DOHH2 (cell line): ENCODE data around the gene ITGAE.

Experiments
- H3F3A ChIP-seq: fragments of 200-600 bp; sonication (generic), shearing (Covaris generic); 2 replicates; pipeline ENCODE4 v1.6.0; 2016; ENCODE audit warnings: antibody characterized with exemption, mild to moderate bottlenecking; ENCODE audit not compliant: control insufficient read depth, insufficient read depth
- H3K27ac ChIP-seq: fragments of 200-600 bp; sonication (generic); 2 replicates; pipeline ENCODE4 v1.5.1; 2014; ENCODE audit warnings: low read depth, mild to moderate bottlenecking, low read length, moderate library complexity
- H3K27me3 ChIP-seq: fragments of 200-600 bp; sonication (generic); 2 replicates; pipeline ENCODE4 v1.6.1; 2014; ENCODE audit warnings: mild to moderate bottlenecking, low read length, mixed read lengths; ENCODE audit not compliant: control insufficient read depth
- H3K36me3 ChIP-seq: fragments of 200-600 bp; sonication (generic); 2 replicates; pipeline ENCODE4 v1.6.1; 2014; ENCODE audit warnings: mild to moderate bottlenecking, low read length, moderate library complexity, mixed read lengths; ENCODE audit not compliant: control insufficient read depth
- H3K4me1 ChIP-seq: fragments of 200-600 bp; sonication (generic); 2 replicates; pipeline ENCODE4 v1.6.1; 2014; ENCODE audit warnings: mild to moderate bottlenecking, low read length, mixed read lengths; ENCODE audit not compliant: control insufficient read depth
- H3K4me2 ChIP-seq: fragments of 200-600 bp; sonication (generic); 2 replicates; pipeline ENCODE4 v1.6.0; 2014; ENCODE audit warnings: mild to moderate bottlenecking, low read length, moderate library complexity
- H3K4me3 ChIP-seq: fragments of 200-600 bp; sonication (generic); 2 replicates; pipeline ENCODE4 v1.5.1; 2014; ENCODE audit warnings: mild to moderate bottlenecking, low read length, mixed read lengths
- H3K79me2 ChIP-seq: fragments of 200-600 bp; sonication (generic); 2 replicates; pipeline ENCODE4 v1.6.1; 2014; ENCODE audit warnings: mild to moderate bottlenecking, low read length, mixed read lengths; ENCODE audit not compliant: control insufficient read depth
- H3K9me2 ChIP-seq: fragments of 200-600 bp; sonication (generic); replicated peaks from 2 replicates; pipeline ENCODE4 v1.6.1; 2014; ENCODE audit warnings: mild to moderate bottlenecking, low read length, mixed read lengths; ENCODE audit not compliant: control insufficient read depth
- H3K9me3 ChIP-seq: fragments of 200-600 bp; sonication (generic); 2 replicates; pipeline ENCODE4 v1.6.1; 2014; ENCODE audit warnings: antibody characterized with exemption, low read length, mixed read lengths; ENCODE audit not compliant: control insufficient read depth, insufficient read depth
- H4K20me1 ChIP-seq: fragments of 200-600 bp; sonication (generic); 2 replicates; pipeline ENCODE4 v1.6.0; 2014; ENCODE audit warnings: low read depth, mild to moderate bottlenecking, antibody characterized with exemption, low read length, moderate library complexity; ENCODE audit not compliant: control insufficient read depth, insufficient read depth
- CTCF ChIP-seq: fragments of 200-600 bp; sonication (generic); IDR thresholded peaks from one replicate; pipeline ENCODE4 v1.5.1; 2014; ENCODE audit warnings: antibody characterized with exemption, mild to moderate bottlenecking, low read depth, low read length; ENCODE audit not compliant: poor library complexity, severe bottlenecking
- EZH2phosphoT487 ChIP-seq: fragments of 200-600 bp; sonication (generic); IDR thresholded peaks from 2 replicates; pipeline ENCODE4 v1.6.1; 2017; ENCODE audit warnings: borderline replicate concordance, mild to moderate bottlenecking, antibody characterized with exemption, low read length, moderate library complexity, mixed read lengths

ITGAE gene

GRCh38 chr17:3722716-3723115, 78.3 kb downstream of the ITGAE start:
- H3K4me1 ChIP-seq: peaks cover 62% of the 10 kb centered on the region
- peaks cover 23% of the 10 kb centered on the region for H4K20me1 ChIP-seq
- peaks cover 79% of the 10 kb centered on the region for H3K36me3 ChIP-seq
- peak overlapping the region; percentile 93 for H3K4me2 ChIP-seq
- no peak for TF ChIP-seq EZH2phosphoT487
- no peak for TF ChIP-seq CTCF
- H3K79me2 ChIP-seq: peaks cover 73% of the 10 kb centered on the region
- H3K4me3 ChIP-seq: peak overlapping the region; percentile 80
- H3K9me2 ChIP-seq: no peaks in the 10 kb centered on the region
- H3K9me3 ChIP-seq: no peaks in the 10 kb centered on the region
- peak overlapping the region; percentile 54; the same call in 1 of the 2 replicates for H3K27ac ChIP-seq
- H3F3A ChIP-seq: 0 out of 2 replicates have a peak, but pooled peaks cover 2% of the 10 kb centered on the region
- H3K27me3 ChIP-seq: no peaks in the 10 kb centered on the region

GRCh38 chr17:3719265-3719664, 81.7 kb downstream of the ITGAE start:
- H3K4me2 ChIP-seq: no peak overlapping the region
- no peak for TF ChIP-seq EZH2phosphoT487
- TF ChIP-seq CTCF: no peak
- H3K4me3 ChIP-seq: no peak overlapping the region
- H3F3A ChIP-seq: peaks cover 5% of the 10 kb centered on the region; the same call in 1 of the 2 replicates
- peaks cover 41% of the 10 kb centered on the region for H3K4me1 ChIP-seq
- H3K9me2 ChIP-seq: no peaks in the 10 kb centered on the region
- no peak overlapping the region for H3K27ac ChIP-seq
- peaks cover 80% of the 10 kb centered on the region for H3K36me3 ChIP-seq
- H3K27me3 ChIP-seq: no peaks in the 10 kb centered on the region
- no peaks in the 10 kb centered on the region for H3K9me3 ChIP-seq
- H3K79me2 ChIP-seq: peaks cover 38% of the 10 kb centered on the region
- peaks cover under 1% of the 10 kb centered on the region for H4K20me1 ChIP-seq

- peaks cover 5% of the 10 kb centered on the region; the same call in 1 of the 2 replicates for H3F3A ChIP-seq
- no peak for TF ChIP-seq CTCF
- no peak for TF ChIP-seq EZH2phosphoT487
- H3K9me3 ChIP-seq: no peaks in the 10 kb centered on the region
- H3K4me3 ChIP-seq: no peak overlapping the region
- no peak overlapping the region for H3K4me2 ChIP-seq
- no peaks in the 10 kb centered on the region for H4K20me1 ChIP-seq
- no peaks in the 10 kb centered on the region for H3K27me3 ChIP-seq
- no peak overlapping the region for H3K27ac ChIP-seq
- H3K9me2 ChIP-seq: no peaks in the 10 kb centered on the region
- H3K79me2 ChIP-seq: peaks cover 29% of the 10 kb centered on the region
- peaks cover 73% of the 10 kb centered on the region for H3K36me3 ChIP-seq
- peaks cover 43% of the 10 kb centered on the region for H3K4me1 ChIP-seq
Observed at GRCh38 chr17:3718201-3718600, 82.8 kb downstream of the ITGAE start.

GRCh38 chr17:3715296-3715695, 85.7 kb downstream of the ITGAE start:
- no peaks in the 10 kb centered on the region for H3K9me2 ChIP-seq
- H4K20me1 ChIP-seq: no peaks in the 10 kb centered on the region
- no peak overlapping the region for H3K4me3 ChIP-seq
- peaks cover 73% of the 10 kb centered on the region for H3K36me3 ChIP-seq
- TF ChIP-seq EZH2phosphoT487 (no peak), CTCF (no peak)
- no peaks in the 10 kb centered on the region for H3K9me3 ChIP-seq
- H3K4me1 ChIP-seq: peaks cover 51% of the 10 kb centered on the region
- no peak overlapping the region for H3K27ac ChIP-seq
- H3K4me2 ChIP-seq: no peak overlapping the region
- no peaks in the 10 kb centered on the region for H3K27me3 ChIP-seq
- peaks cover 9% of the 10 kb centered on the region for H3K79me2 ChIP-seq
- H3F3A ChIP-seq: peaks cover 15% of the 10 kb centered on the region
